Memory B cell (primary cell): ENCODE data around the gene FIG4.
"Not testable (repeated sequence)": the region's sequence is repeated elsewhere in the genome, so short reads cannot be mapped to it uniquely, and the experiment has no call there.

Experiments used
- ATAC-seq: fragments of 150-1000 bp; cut with Tn5 transposase; 2 replicates; pipeline ENCODE4 v1.10.0; 2021; ENCODE audit warnings: low read depth, mild to moderate bottlenecking, moderate library complexity
- DNase-seq, 2 donors: peaks; one replicate each; pipeline ENCODE4 v3.0.0; 2022; ENCODE audit warnings: low spot score in 2 of 2
- H3K27ac Mint-ChIP-seq: one replicate; pipeline ENCODE4 v1.8.0; 2022; ENCODE audit warnings: mild to moderate bottlenecking, moderate library complexity, mixed read lengths
- H3K27me3 Mint-ChIP-seq: one replicate; pipeline ENCODE4 v1.8.0; 2022; ENCODE audit warnings: mixed read lengths
- H3K36me3 Mint-ChIP-seq: one replicate; pipeline ENCODE4 v1.8.0; 2022; ENCODE audit warnings: mild to moderate bottlenecking, mixed read lengths
- H3K4me1 Mint-ChIP-seq: one replicate; pipeline ENCODE4 v1.8.0; 2022; ENCODE audit warnings: mixed read lengths
- H3K4me3 Mint-ChIP-seq: one replicate; pipeline ENCODE4 v1.8.0; 2022; ENCODE audit warnings: mild to moderate bottlenecking, moderate library complexity, mixed read lengths
- H3K9me3 Mint-ChIP-seq: one replicate; pipeline ENCODE4 v1.8.0; 2022; ENCODE audit warnings: mixed read lengths

The FIG4 gene

GRCh38 chr6:109690737-109691621, at the start of gene FIG4, which contains the start of gene AK9:
FIG4 (plus strand) TSS chr6:109691296; CDS start chr6:109691436, 140 bp downstream.
AK9 (minus strand) TSS chr6:109691202; CDS start chr6:109675745, 15,457 bp downstream.
- peak within 1 kb of the TSS; percentile 89 for H3K27ac Mint-ChIP-seq
- no peaks in the 10 kb centered on the region for H3K9me3 Mint-ChIP-seq
- peak within 1 kb of the TSS; percentile 93 for H3K4me3 Mint-ChIP-seq
- peaks cover 4% of the 10 kb centered on the region for H3K36me3 Mint-ChIP-seq
- peaks cover 23% of the 10 kb centered on the region for H3K4me1 Mint-ChIP-seq
- H3K27me3 Mint-ChIP-seq, result no peaks in the 10 kb centered on the region
- ATAC-seq, result peak; percentile 85
- peak; percentile 67 to 81 for DNase-seq

DNA sequence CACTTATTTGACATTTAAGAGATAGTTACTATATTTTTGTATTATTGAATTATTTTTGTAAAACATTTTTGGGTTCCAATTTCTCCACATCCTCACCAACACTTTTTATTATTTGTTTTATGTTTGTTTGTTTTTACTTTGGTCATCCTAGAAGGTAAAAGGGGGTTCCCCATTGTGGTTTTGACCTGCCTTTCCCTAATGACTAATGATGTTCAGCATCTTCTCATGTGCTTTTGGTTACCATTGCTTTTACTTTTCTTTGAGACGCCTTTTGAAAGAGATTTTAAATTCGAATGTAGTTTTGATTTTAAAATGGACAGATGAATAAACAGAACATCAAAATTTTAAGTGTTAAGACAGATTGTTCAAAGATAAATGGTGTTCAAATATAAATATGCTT, 47.0 kb upstream of the FIG4 start:
- Mint-ChIP-seq H3K4me1 (no peaks in the 10 kb centered on the region), H3K4me3 (no peak overlapping the region), H3K27me3 (no peaks in the 10 kb centered on the region), H3K9me3 (no peaks in the 10 kb centered on the region), H3K36me3 (peaks cover 46% of the 10 kb centered on the region), H3K27ac (no peak overlapping the region)
- DNase-seq (no peak), ATAC-seq (no peak)

DNA sequence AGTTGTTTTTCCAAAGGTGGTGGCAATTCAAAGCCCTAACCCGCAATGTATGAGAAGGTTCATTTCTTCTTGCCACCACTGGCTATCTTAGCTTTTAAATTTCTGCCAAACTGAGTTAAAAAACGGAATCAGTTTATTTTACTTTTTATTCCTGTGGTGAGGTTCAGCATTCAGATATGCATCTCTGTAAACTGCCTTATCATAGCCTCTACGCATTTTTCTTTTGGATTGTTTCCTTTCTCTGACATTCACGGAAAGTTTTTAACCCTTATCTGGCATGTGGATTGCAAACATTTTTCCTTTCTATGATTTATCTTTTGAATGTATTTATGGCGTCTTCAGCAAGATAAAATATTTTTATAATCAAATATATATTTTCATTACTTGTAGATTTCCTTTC, 37.8 kb upstream of the FIG4 start:
- ATAC-seq (no peak), DNase-seq (no peak)
- no peaks in the 10 kb centered on the region for H3K4me1 Mint-ChIP-seq
- H3K27ac Mint-ChIP-seq, result no peak overlapping the region
- no peaks in the 10 kb centered on the region for H3K27me3 Mint-ChIP-seq
- H3K36me3 Mint-ChIP-seq, result peaks cover 16% of the 10 kb centered on the region
- no peak overlapping the region for H3K4me3 Mint-ChIP-seq
- no peaks in the 10 kb centered on the region for H3K9me3 Mint-ChIP-seq

- no peak for ATAC-seq
- Mint-ChIP-seq H3K36me3 (peaks cover 14% of the 10 kb centered on the region), H3K9me3 (no peaks in the 10 kb centered on the region), H3K27me3 (no peaks in the 10 kb centered on the region), H3K4me1 (no peaks in the 10 kb centered on the region), H3K27ac (no peak overlapping the region), H3K4me3 (no peak overlapping the region)
- DNase-seq, result no peak
Observed at GRCh38 chr6:109655761-109656262, 35.3 kb upstream of the FIG4 start.

- no peak for ATAC-seq
- Mint-ChIP-seq H3K4me3 (no peak overlapping the region), H3K36me3 (peaks cover 9% of the 10 kb centered on the region), H3K27me3 (no peaks in the 10 kb centered on the region), H3K4me1 (no peaks in the 10 kb centered on the region), H3K9me3 (no peaks in the 10 kb centered on the region), H3K27ac (no peak overlapping the region)
- no peak for DNase-seq
Observed at GRCh38 chr6:109660526-109661320, 30.4 kb upstream of the FIG4 start.

GRCh38 chr6:109662192-109662591, 28.9 kb upstream of the FIG4 start:
- Mint-ChIP-seq H3K27ac (no peak overlapping the region), H3K36me3 (peaks cover 8% of the 10 kb centered on the region), H3K27me3 (no peaks in the 10 kb centered on the region)

DNA sequence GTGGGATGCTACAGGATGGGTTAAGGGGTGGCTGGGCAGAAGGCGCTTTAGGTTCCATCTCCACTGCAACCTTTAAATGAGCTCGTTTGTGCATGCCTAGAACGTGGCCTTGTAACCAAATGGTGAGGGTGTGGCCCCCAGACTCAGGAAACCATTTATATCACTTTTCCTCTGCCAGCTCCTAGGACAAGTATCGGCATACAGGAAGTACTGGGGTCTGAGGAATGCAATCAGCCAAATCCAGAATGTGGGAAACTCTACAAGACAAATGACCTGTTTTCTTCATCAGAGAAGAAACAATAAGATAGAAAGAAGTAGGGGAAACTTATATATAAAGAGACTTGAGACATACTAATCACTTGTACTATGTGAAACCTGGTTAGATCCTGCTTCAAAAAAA, 21.3 kb upstream of the FIG4 start:
- Mint-ChIP-seq H3K4me1 (peaks cover under 1% of the 10 kb centered on the region), H3K27ac (no peak overlapping the region), H3K27me3 (no peaks in the 10 kb centered on the region), H3K36me3 (peaks cover 21% of the 10 kb centered on the region), H3K9me3 (no peaks in the 10 kb centered on the region), H3K4me3 (no peak overlapping the region)
- ATAC-seq (no peak), DNase-seq (no peak)

More at GRCh38 chr6:109662192-109662591, 28.9 kb upstream of the FIG4 start:
- no peak overlapping the region for H3K4me3 Mint-ChIP-seq
- no peak for ATAC-seq
- H3K9me3 Mint-ChIP-seq, result no peaks in the 10 kb centered on the region
- H3K4me1 Mint-ChIP-seq, result no peaks in the 10 kb centered on the region
- no peak for DNase-seq

DNA sequence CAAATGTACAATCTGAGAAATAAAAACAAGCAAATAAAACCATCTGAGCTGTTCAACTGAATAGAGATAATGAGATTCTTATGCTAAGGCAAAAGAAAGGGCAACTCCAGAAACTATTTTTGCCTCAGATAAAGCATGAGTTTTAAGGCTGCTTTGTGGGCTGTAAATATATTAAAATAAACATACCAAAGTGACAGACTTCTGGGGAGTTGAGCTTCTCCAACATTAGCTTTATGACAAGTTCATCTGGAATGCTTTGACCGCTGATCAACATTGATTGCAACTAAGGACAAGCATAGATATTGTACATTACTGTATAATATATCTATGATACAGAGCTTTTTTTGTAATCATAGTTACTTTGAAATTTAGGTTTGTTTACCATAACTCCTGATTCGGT, 19.4 kb upstream of the FIG4 start:
- peaks cover 23% of the 10 kb centered on the region for H3K36me3 Mint-ChIP-seq
- no peaks in the 10 kb centered on the region for H3K27me3 Mint-ChIP-seq
- ATAC-seq (no peak), DNase-seq (no peak)
- H3K9me3 Mint-ChIP-seq, result peaks cover 2% of the 10 kb centered on the region
- H3K27ac Mint-ChIP-seq, result no peak overlapping the region
- H3K4me3 Mint-ChIP-seq, result no peak overlapping the region
- H3K4me1 Mint-ChIP-seq, result peaks cover 5% of the 10 kb centered on the region

- no peak overlapping the region for H3K4me3 Mint-ChIP-seq
- H3K9me3 Mint-ChIP-seq, result peaks cover 3% of the 10 kb centered on the region
- H3K27ac Mint-ChIP-seq, result no peak overlapping the region
- ATAC-seq, result no peak
- no peak for DNase-seq
- no peaks in the 10 kb centered on the region for H3K27me3 Mint-ChIP-seq
- H3K4me1 Mint-ChIP-seq, result peaks cover 7% of the 10 kb centered on the region
- peaks cover 25% of the 10 kb centered on the region for H3K36me3 Mint-ChIP-seq
Observed at GRCh38 chr6:109672175-109672574, 18.9 kb upstream of the FIG4 start.

GRCh38 chr6:109672839-109673238, 18.3 kb upstream of the FIG4 start:
- no peak for DNase-seq
- Mint-ChIP-seq H3K4me1 (peaks cover 7% of the 10 kb centered on the region), H3K9me3 (peaks cover 3% of the 10 kb centered on the region), H3K27me3 (no peaks in the 10 kb centered on the region), H3K36me3 (peaks cover 25% of the 10 kb centered on the region), H3K27ac (no peak overlapping the region), H3K4me3 (no peak overlapping the region)
- ATAC-seq, result no peak

DNA sequence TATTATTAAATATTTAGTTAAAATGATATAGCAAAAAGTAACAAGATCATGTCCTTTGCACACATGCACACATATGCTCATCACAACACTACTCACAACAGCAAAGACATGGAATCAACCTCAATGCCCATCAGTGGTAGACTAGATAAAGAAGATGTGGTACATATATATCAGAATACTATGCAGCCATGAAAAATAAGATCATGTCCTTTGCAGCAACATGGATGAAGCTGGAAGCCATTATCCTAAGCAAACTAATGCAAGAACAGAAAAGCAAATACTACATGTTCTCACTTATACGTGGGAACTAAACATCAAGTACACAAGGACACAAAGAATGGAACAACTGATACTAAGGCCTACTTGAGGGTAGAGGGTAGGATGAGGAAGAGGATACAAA, 14.4 kb upstream of the FIG4 start:
- H3K4me1 Mint-ChIP-seq, result peaks cover 16% of the 10 kb centered on the region
- DNase-seq (no peak), ATAC-seq (no peak)
- peaks cover 3% of the 10 kb centered on the region for H3K9me3 Mint-ChIP-seq
- H3K36me3 Mint-ChIP-seq, result peaks cover 19% of the 10 kb centered on the region
- H3K4me3 Mint-ChIP-seq, result no peak overlapping the region
- no peaks in the 10 kb centered on the region for H3K27me3 Mint-ChIP-seq
- no peak overlapping the region for H3K27ac Mint-ChIP-seq

- no peak for DNase-seq
- Mint-ChIP-seq H3K4me1 (peaks cover 23% of the 10 kb centered on the region), H3K9me3 (peaks cover 6% of the 10 kb centered on the region), H3K27me3 (no peaks in the 10 kb centered on the region), H3K27ac (no peak overlapping the region), H3K4me3 (no peak overlapping the region), H3K36me3 (peaks cover 18% of the 10 kb centered on the region)
- ATAC-seq, result no peak
Observed at GRCh38 chr6:109678240-109678639, 12.9 kb upstream of the FIG4 start.

GRCh38 chr6:109678661-109679505, 12.2 kb upstream of the FIG4 start:
- H3K36me3 Mint-ChIP-seq, result peaks cover 15% of the 10 kb centered on the region
- H3K4me1 Mint-ChIP-seq, result peaks cover 23% of the 10 kb centered on the region
- not testable (repeated sequence) for ATAC-seq, DNase-seq, H3K9me3 Mint-ChIP-seq, H3K4me3 Mint-ChIP-seq, H3K27me3 Mint-ChIP-seq, H3K27ac Mint-ChIP-seq
